PC-3 (cell line): ENCODE results near the gene OR1F1.

Source experiments
- CTCF ChIP-seq: fragments of 300-600 bp; sonication (generic); conservative IDR thresholded peaks from 2 replicates; pipeline ENCODE4 v1.5.1; 2017; ENCODE audit warnings: antibody characterized with exemption, low read depth, mild to moderate bottlenecking, low read length
- EZH2 ChIP-seq: fragments of 300-600 bp; sonication (generic); IDR thresholded peaks from one replicate; pipeline ENCODE4 v1.6.1; 2017; ENCODE audit warnings: antibody characterized with exemption, mild to moderate bottlenecking, low read length; ENCODE audit not compliant: unreplicated experiment
- EZH2phosphoT487 ChIP-seq: fragments of 300-600 bp; sonication (generic); IDR thresholded peaks from 2 replicates; pipeline ENCODE4 v1.6.1; 2018; ENCODE audit warnings: mild to moderate bottlenecking, antibody characterized with exemption, low read length, borderline replicate concordance

GRCh38 chr16:3145151-3145550 lies 42.9 kb upstream of the OR1F1 start:
- TF ChIP-seq EZH2phosphoT487: no peak
- no peak for TF ChIP-seq CTCF
- TF ChIP-seq EZH2: no peak
